Caki2 (cell line): Measurements from ENCODE around the gene FXYD2. TPM values are rescaled to one million over a fixed set of nuclear protein-coding genes. Genes with fewer than 3 reads are reported as not detected.
A peak's percentile ranks its signal among the peaks of the same experiment; 100 is the strongest.
"Not testable (repeated sequence)": the region's sequence is repeated elsewhere in the genome, so short reads cannot be mapped to it uniquely, and the experiment has no call there.

Experiments
- DNase-seq: peaks from one replicate; pipeline ENCODE4 v3.0.0-alpha.2; 2015; ENCODE audit warnings: low read depth
- in situ Hi-C: cut with HindIII; loops from 2 replicates; pipeline ENCODE4 v1.10.0; 2016; ENCODE audit warnings: low sequenced_read_pairs, low pct_unique_long_range_greater_than_20kb, mixed read lengths
- total RNA-seq: library from RNA; depleted of rRNA; stranded (reverse); fragments of >200 nt; shearing (Covaris generic); gene quantifications from 2 replicates; pipeline ENCODE4 v1.2.3, GENCODE V29; 2014; ENCODE audit warnings: low replicate concordance

Gene FXYD2
- total RNA-seq, 1 experiment from 2014 or later: 427 TPM

GRCh38 chr11:117815262-117815803, 9.2 kb downstream of the FXYD2 start:
- in situ Hi-C loops: no loop called here
- no peak for DNase-seq

- in situ Hi-C loops: no loop called here
- peak; percentile 97 for DNase-seq
Measured at GRCh38 chr11:117814766-117815261, 9.7 kb downstream of the FXYD2 start.

DNA sequence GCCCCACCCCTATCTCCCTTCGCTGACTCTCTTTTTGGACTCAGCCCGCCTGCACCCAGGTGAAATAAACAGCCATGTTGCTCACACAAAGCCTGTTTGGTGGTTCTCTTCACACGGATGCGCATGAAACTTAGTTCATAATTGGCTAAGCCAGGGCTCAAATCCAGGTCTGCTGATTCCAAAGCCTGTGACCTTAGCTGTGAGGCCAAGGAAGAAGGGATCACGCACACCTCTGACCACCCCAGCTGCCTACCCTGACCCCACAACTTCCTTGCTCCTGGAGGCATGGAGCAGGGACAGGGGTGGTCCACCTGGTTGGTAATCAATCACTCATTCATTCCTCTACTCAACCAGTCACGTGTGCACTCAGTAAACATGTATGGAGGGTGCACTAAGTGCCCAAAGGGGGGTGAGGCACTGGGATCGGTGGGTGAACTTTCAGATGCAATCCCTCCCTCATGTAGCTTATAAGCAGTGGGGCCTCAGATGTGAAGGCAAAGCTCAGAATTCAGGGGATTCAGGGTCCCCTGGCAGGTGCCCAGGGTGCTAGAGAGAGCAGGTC, 10.3 kb downstream of the FXYD2 start:
- DNase-seq: peak; percentile 92
- in situ Hi-C loops: no loop called here

DNA sequence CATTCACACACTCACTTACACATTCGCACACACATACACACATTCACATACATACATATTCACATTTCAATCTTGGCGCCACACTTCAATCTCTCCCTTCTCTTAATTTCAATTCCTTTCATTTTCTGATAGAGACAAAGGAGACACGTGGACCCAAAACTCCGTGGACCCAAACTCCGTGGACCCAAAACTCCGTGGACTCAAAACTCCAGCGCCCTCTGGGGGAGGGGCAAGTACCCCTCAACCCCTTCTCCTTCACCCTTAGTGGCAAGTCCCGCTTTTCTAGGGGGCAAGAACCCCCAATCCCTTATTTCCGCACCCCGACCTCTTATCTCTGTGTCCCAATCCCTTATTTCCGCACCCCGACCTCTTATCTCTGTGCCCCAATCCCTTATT, 14.5 kb downstream of the FXYD2 start:
- DNase-seq, in situ Hi-C loops: not testable (repeated sequence)

DNA sequence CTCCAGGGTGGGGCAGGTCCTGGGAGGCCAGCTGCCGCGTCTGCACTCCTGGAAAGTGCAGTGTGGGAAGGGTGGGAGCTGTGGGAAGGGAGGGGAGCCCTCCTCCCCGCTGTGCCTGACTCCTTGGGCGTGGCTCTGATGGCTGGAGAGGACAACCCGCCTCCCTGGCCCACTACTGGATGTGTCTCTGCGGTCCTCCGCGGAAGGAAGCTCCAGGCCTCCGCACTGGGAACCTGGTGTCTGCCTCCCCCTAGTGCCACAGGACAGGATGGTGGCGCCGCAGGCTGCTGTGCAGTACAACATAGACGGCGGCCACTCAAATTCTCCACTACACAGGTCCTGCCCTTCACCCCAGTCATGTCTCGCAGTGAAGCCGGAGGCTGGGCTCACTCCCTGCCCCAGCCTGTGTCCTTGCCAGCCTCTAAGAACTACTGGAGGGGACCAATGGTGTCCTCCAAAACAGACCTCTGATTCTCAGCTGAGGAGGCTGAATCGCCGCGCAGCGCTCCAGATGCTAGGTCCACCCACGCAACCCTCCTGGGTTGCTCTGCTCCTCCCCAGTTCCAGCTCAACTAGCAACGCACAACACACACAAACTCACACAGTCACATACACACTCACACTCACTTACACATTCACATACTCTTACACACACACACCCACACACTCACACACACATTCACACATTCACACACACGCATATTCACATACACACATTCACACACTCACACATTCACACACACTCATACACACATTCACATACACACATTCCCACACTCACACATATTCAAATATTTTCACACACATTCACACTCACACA, 15.1 kb downstream of the FXYD2 start:
- in situ Hi-C loops: loop anchor here (10.0 kb wide), 1 partner anchor 385 kb away; no protein-coding TSS in a partner anchor
- DNase-seq: peak; percentile 90

- in situ Hi-C loops: loop anchor here (10.0 kb wide), 1 partner anchor 384 kb away; no protein-coding TSS in a partner anchor
- DNase-seq: no peak
Measured at GRCh38 chr11:117808784-117809183, 15.8 kb downstream of the FXYD2 start.

DNA sequence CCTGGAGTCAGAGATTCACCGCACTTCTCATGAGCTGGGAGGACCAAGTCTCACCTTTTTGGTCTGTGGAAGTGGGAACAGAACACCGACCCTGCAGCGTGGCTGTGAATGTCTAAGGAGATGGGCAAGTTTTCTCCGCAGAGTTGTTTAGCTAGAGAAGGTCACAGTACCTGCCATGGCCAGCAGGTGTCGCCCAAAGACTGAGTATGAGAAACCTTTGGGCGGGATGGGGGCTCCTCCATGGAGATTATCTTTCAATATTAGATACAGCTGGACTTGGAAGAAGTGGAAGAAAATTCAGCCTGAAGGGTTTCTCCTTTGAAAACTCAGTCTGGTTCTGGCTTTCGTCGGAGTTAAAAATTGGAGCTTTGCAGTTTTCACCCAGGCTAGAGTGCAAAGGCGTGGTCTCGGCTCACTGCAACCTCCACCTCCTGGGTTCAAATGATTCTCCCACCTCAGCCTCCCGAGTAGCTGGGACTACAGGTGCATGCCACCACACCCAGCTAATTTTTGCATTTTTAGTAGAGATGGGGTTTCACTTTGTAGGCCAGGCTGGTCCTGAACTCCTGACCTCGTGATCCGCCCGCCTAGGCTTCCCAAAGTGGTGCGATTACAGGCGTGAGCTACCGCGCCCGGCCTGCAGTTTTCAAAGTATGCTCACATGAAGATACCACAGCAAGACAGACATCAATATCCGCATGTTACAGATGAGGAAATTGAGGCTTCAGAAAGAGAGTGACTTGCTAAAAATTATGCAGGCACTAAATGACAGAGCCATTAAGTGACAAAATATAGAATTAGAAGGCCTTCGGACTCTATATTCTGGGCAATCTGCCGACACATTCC, 16.8 kb downstream of the FXYD2 start:
- in situ Hi-C loops: loop anchor here (10.0 kb wide), 1 partner anchor 383 kb away; no protein-coding TSS in a partner anchor

GRCh38 chr11:117806846-117807245, 17.7 kb downstream of the FXYD2 start:
- DNase-seq: no peak
- in situ Hi-C loops: loop anchor here (10.0 kb wide), 1 partner anchor 382 kb away; no protein-coding TSS in a partner anchor

More for the DNA sequence above, 16.8 kb downstream of the FXYD2 start:
- peak; percentile 49 for DNase-seq

GRCh38 chr11:117805045-117805444, 19.5 kb downstream of the FXYD2 start:
- no peak for DNase-seq
- in situ Hi-C loops: loop anchor here (10.0 kb wide), 1 partner anchor 380 kb away; no protein-coding TSS in a partner anchor

- no peak for DNase-seq
- in situ Hi-C loops: loop anchor here (10.0 kb wide), 1 partner anchor 379 kb away; no protein-coding TSS in a partner anchor
Measured at GRCh38 chr11:117803896-117804295, 20.6 kb downstream of the FXYD2 start.

GRCh38 chr11:117799634-117800033, 24.9 kb downstream of the FXYD2 start:
- in situ Hi-C loops: loop anchor here (10.0 kb wide), 1 partner anchor 375 kb away; no protein-coding TSS in a partner anchor
- DNase-seq: no peak

DNA sequence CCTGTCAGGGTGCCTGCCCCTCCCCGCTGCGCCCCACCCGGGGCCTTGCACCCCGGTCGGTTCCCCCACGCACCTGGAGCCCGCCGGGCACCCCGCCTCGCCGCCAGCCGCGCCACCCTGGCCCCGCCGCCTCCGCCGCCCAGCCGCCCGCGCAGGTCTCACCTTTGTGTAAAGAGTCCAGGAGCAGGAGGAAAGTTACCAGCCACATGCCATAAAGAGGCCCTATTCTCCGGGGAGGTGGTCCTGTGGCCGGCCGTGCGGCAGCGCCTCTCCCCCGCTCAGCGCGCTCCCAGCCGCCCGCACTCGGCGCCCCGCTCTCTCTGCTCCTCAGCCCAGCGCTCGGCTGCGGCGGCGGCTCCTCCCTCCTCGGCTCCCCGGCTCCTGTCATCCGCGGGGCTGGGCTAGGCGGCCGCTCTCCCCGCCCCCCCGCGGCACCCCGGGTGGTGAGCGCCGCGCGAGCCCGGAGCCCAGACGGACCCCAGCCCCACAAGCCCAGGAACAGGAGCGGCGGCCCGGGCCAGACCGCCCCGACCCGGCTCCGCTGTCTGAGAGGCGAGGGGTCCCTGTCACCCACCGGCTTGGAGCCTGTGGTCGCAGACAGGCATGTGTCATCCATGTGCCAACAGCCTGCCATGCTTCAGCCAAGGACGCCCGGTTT, 27.5 kb downstream of the FXYD2 start, which contains the start of gene DSCAML1:
Gene DSCAML1, minus strand, starts transcription at position 345 of the 658 bp plus-strand sequence. Its CDS starts 137 bp downstream, at position 208.
- in situ Hi-C loops: no loop called here
- no peak for DNase-seq

- DNase-seq: no peak
- in situ Hi-C loops: no loop called here
Measured at GRCh38 chr11:117796456-117796871, 28.1 kb downstream of the FXYD2 start.

GRCh38 chr11:117795638-117796455, 28.7 kb downstream of the FXYD2 start:
- in situ Hi-C loops: no loop called here

DNA sequence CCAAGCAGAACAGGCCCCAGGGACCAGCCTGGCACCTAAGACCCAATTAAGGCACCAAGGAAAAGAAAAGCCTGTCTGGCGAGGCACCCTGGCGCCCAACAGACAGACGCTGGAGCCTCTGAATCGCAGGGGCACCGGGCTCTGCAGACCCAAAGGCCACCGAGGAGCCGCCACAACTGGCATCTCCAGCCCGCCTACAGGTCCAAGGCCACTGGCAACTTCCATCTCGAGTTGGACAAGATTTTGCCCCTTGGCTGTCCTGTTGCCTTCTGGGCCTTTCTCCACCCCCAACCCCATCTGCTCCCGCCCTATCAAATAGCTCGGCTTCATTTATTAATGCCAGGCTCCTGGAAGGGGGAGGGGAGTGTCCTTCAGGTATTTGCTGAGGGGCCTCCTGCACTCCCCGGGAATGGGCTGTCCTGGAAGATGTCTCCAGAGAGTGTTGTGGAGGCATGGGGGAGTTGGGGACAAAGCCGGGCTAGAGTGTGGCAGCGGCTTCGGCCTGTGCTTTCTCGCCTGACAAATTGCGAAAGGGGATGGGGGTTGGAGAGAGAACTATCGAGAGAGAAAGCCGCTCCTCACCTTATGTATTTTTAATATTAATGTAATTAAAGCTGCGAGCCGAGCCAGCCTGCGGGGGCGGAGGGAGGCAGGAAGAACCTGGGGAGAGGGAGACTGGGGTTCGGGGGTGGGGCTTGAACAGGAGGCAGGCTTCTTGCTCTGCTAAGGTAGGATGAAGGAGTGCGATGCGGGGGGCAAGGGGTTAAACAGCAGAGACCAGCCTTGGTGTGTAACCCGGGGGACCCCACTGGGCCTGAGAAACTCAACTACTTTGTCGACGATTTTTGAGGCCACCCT, 29.5 kb downstream of the FXYD2 start:
- in situ Hi-C loops: no loop called here
- no peak for DNase-seq

More at GRCh38 chr11:117795638-117796455, 28.7 kb downstream of the FXYD2 start:
- DNase-seq: no peak

GRCh38 chr11:117794135-117794534, 30.4 kb downstream of the FXYD2 start:
- no peak for DNase-seq
- in situ Hi-C loops: no loop called here
